Measurements from ENCODE around the gene LYG2. TPM values are rescaled to one million over a fixed set of nuclear protein-coding genes. Genes with fewer than 3 reads are reported as not detected.
"Not testable (repeated sequence)": the region's sequence is repeated elsewhere in the genome, so short reads cannot be mapped to it uniquely, and the experiment has no call there.

Gene LYG2
- total RNA-seq, 1 donor from 2014 or later = not detected

DNA sequence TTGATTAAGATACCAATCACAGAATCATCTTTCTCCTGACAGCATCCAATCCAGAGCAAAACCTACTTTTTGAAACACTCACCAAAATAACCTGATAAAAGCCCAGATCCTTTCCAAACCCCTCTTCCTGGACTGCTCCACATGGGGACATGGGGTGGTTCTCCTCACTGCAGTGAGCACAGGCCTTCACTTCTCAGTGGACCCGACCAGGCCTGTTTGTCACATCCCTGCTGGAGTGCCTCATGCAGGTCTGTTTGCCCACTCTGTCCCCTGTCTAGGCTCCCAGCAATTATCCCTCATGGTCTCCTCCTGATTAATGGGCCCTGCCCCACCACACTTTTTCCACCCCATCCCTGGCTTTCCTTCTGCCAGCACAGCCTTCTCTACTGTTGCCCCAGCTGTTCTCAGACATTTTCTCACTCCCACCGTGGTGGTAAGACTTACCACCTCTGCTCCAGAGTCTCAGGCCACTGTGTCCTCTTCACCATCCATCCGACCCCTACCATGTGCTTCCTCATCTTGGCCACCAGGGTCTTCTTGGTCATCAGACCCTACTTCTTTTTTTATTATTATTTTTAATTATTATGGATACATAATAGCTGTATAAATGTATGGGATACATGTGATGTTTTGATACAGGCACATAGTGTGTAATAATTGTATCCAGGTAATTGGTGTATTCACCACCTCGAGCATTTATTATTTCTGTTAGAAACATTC, 53.3 kb downstream of the LYG2 start:
- DNase-seq (ENCODE audit: low spot score) = no peak

DNA sequence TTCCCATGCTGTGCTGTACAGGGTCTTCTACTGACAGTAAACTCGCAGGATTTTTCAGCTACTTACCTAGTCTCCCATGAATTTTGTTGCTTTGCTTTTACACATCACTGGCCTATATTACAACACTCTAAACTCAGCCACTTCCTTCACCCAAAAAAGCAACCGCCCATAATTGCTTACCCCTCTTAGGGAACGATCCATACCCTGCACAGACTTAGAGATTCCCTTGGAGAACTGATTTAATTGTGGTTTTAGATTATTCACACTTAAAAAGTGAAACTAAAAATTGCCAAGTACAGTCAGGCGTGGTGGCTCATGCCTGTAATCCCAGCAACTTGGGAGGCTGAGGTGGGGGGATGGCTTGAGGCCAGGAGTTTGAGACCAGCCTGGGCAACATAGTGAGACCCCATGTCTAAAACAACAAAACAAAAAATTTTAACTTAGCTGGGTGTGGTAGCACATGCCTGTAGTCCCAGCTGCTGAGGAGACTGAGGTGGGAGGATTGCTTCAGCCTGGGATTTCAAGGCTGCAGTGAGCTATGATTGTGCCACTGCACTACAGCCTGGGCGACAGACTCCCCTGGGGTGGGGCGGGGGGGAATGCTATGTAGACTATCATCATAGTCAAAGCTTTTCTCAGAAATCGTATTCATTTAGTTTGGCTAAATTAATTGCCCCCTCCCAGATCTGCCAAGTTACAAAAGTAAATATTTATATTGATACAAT, 55.2 kb downstream of the LYG2 start:
- no peak for DNase-seq (ENCODE audit: low spot score)

DNA sequence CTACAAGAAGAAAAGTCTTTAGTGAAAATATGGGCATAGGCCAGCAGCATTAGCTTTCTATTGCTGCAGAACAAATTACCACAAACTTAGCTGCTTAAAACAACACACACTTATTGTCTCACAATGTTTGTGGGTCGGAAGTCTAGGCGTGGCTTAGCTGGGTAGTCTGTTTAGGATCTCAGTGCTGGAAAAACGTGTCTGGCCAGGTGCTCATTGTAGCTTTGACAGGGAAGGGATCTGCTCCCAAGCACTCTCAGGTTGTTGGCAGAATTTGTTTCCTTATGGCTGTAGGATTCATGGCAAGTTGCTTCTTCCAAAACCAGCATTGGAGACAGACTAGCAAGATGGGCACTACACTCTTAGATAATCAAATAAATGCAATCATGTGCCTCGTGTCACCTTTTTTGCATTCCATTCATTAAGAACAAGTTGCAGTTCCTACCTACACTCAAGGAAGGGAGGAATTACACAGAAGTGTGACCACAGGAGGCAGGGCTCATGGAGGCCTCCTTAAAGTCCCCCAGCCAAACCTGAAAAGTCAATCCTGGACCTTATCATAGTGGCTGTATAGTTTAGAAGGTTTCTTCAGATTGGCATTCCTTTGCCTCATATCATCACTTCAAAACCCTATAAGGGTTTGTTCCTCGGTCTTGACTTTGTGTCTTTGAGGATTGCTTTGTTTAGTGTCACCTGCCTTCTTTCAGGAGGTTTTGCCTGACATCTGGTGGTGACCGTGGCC, 57.2 kb downstream of the LYG2 start:
- DNase-seq (ENCODE audit: low spot score) = peak; percentile 50

DNA sequence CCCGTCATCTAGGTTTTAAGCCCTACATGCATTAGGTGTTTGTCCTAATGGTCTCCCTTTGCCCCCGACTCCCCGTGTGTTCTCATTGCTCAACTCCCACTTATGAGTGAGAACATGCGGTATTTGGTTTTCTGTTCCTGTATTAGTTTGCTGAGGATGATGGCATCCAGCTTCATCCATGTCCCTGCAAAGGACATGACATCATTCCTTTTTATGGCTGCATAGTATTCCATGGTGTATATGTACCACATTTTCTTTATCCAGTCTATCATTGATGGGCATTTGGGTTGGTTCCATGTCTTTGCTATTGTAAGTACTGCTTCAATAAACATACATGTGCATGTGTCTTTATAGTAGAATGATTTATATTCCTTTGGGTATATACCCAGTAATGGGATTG, 63.1 kb downstream of the LYG2 start:
- DNase-seq (ENCODE audit: low spot score) = not testable (repeated sequence)

Other genes with a start within 250 kb of the LYG2 start
- 4.9 TPM for gene C2orf15, start 114.0 kb downstream of the LYG2 start, total RNA-seq
- gene TSGA10, start 100.7 kb downstream of the LYG2 start, total RNA-seq = 19.9 TPM
- 14.8 TPM for gene LIPT1, start 100.7 kb downstream of the LYG2 start, total RNA-seq
- gene MITD1, start 74.6 kb downstream of the LYG2 start, total RNA-seq = 27.0 TPM
- gene MRPL30, start 74.5 kb downstream of the LYG2 start, total RNA-seq = 33.8 TPM
- 0.39 TPM for gene LYG1, start 45.5 kb upstream of the LYG2 start, total RNA-seq
- 30.2 TPM for gene TXNDC9, start 80.7 kb upstream of the LYG2 start, total RNA-seq
- 51.5 TPM for gene EIF5B, start 81.7 kb upstream of the LYG2 start, total RNA-seq
- gene REV1, start 234.4 kb upstream of the LYG2 start, total RNA-seq = 99.6 TPM